HepG2 (cell line): ENCODE measurements around the gene SPRN. TPM values are rescaled to one million over a fixed set of nuclear protein-coding genes. Genes with fewer than 3 reads are reported as not detected.
A peak's percentile ranks its signal among the peaks of the same experiment; 100 is the strongest.

Experiments used
- ATAC-seq: fragments of 200-7000 bp; cut with Tn5 transposase; 3 replicates; pipeline ENCODE4 v1.9.1; 2020; ENCODE audit warnings: mild to moderate bottlenecking, moderate library complexity
- BruUV-seq: library from RNA; stranded (reverse); fragments of 400-500 nt; replicated peaks from 2 replicates; lab custom pipeline; 2021; lab: Mats Ljungman, UMichigan
- CTCF ChIA-PET: fragments of 300-600 bp; formaldehyde crosslinking; extraction: SDS; loops from one replicate; lab custom pipeline; 2021; ENCODE audit warnings: low total read pairs, inconsistent platforms, low intra/inter-chr PET ratio; lab: Yijun Ruan, JAX
- POLR2A ChIA-PET: fragments of 350-600 bp; sonication (Branson Sonifier 250); formaldehyde crosslinking; loops from one replicate; lab custom pipeline; 2020; ENCODE audit warnings: antibody characterized with exemption, inconsistent platforms; lab: Yijun Ruan, JAX
- DNase-seq: peaks from one replicate; pipeline ENCODE4 v3.0.0-alpha.2; 2015; ENCODE audit warnings: low spot score
- FAIRE-seq: peaks from 3 replicates; lab custom pipeline; 2011; peaks lifted over from hg19 to GRCh38; lab: Jason Lieb, UNC
- H2AFZ ChIP-seq: one replicate; pipeline ENCODE4 v1.6.1; 2011; ENCODE audit warnings: low read length, inconsistent platforms
- H3K27ac ChIP-seq: fragments of 300-600 bp; 3 replicates; pipeline ENCODE4 v1.8.0; 2011; ENCODE audit warnings: mixed run types, mild to moderate bottlenecking, mixed read lengths, low read length, inconsistent platforms; ENCODE audit not compliant: insufficient read depth; ENCODE audit errors: extremely low read length
- H3K27me3 ChIP-seq, 2 experiments: fragments of 200-600 bp in 1 of 2; 2 replicates in 1 of 2; 3 replicates in 1 of 2; pipeline versions ENCODE4 v1.6.0 to v1.8.0; 2011; ENCODE audit warnings: low read length in 2 of 2, mild to moderate bottlenecking in 2 of 2, moderate library complexity in 2 of 2, inconsistent platforms in 1 of 2; ENCODE audit not compliant: insufficient read depth in 2 of 2, control insufficient read depth in 1 of 2
- H3K36me3 ChIP-seq, 2 experiments: fragments of 200-600 bp in 1 of 2; replicated peaks in 1 of 2; 2 replicates in 1 of 2; 3 replicates in 1 of 2; pipeline versions ENCODE4 v1.5.1 to v1.8.0; 2011; ENCODE audit warnings: low read length in 2 of 2, inconsistent platforms in 1 of 2; ENCODE audit not compliant: insufficient read depth in 2 of 2, control insufficient read depth in 1 of 2
- H3K4me1 ChIP-seq: 2 replicates; pipeline ENCODE4 v1.5.1; 2012; ENCODE audit warnings: low read length, inconsistent platforms; ENCODE audit not compliant: insufficient read depth
- H3K4me2 ChIP-seq: 2 replicates; pipeline ENCODE4 v1.6.0; 2011; ENCODE audit warnings: low read depth, low read length, inconsistent platforms
- H3K4me3 ChIP-seq, 3 experiments: fragments of 200-600 bp in 1 of 3; sonication (generic), shearing (Covaris generic) in 1 of 3; replicated peaks in 1 of 3; 2 replicates each; pipeline ENCODE4 v1.5.1; 2011 to 2016; ENCODE audit warnings: low read length in 3 of 3, inconsistent platforms in 2 of 3, low read depth in 2 of 3, mild to moderate bottlenecking in 2 of 3, control low read depth in 1 of 3, mixed read lengths in 1 of 3; ENCODE audit not compliant: insufficient read depth in 1 of 3
- H3K79me2 ChIP-seq: one replicate; pipeline ENCODE4 v1.6.1; 2011; ENCODE audit warnings: low read length, inconsistent platforms; ENCODE audit not compliant: insufficient read depth
- H3K9ac ChIP-seq: 2 replicates; pipeline ENCODE4 v1.6.0; 2011; ENCODE audit warnings: mild to moderate bottlenecking, low read depth, low read length, inconsistent platforms; ENCODE audit not compliant: insufficient read depth
- H3K9me3 ChIP-seq: 2 replicates; pipeline ENCODE4 v1.5.1; 2012; ENCODE audit warnings: mild to moderate bottlenecking, low read length
- H4K20me1 ChIP-seq: 2 replicates; pipeline ENCODE4 v1.6.0; 2011; ENCODE audit warnings: inconsistent platforms, mild to moderate bottlenecking, low read length, moderate library complexity; ENCODE audit not compliant: insufficient read depth
- AGO1 ChIP-seq: fragments of 200-400 bp; formaldehyde crosslinking; IDR thresholded peaks from 2 replicates; pipeline ENCODE4 v1.6.1; 2017; ENCODE audit warnings: mild to moderate bottlenecking, low read depth, low read length, moderate library complexity; ENCODE audit not compliant: poor library complexity, severe bottlenecking
- ARNT ChIP-seq: fragments of 450-650 bp; IDR thresholded peaks from 2 replicates; pipeline ENCODE4 v1.6.1; 2017
- NFE2L1 ChIP-seq: sonication (generic); formaldehyde crosslinking; IDR thresholded peaks from 2 replicates; pipeline ENCODE4 v1.4.0; 2020; ENCODE audit warnings: missing genetic modification reagents, mild to moderate bottlenecking, borderline replicate concordance
- RCOR2 ChIP-seq: IDR thresholded peaks from 2 replicates; pipeline ENCODE4 v1.6.1; 2016; ENCODE audit warnings: missing biosample characterization, missing genetic modification reagents
- SNRNP70 ChIP-seq: fragments of 200-400 bp; formaldehyde crosslinking; IDR thresholded peaks from 2 replicates; pipeline ENCODE4 v1.6.1; 2017; ENCODE audit warnings: mild to moderate bottlenecking, low read depth, low read length, moderate library complexity
- STAT5B ChIP-seq: sonication (generic); formaldehyde crosslinking; IDR thresholded peaks from 2 replicates; pipeline ENCODE4 v1.4.0; 2020; ENCODE audit warnings: missing genetic modification reagents
- TOPORS ChIP-seq: sonication (generic); formaldehyde crosslinking; IDR thresholded peaks from 2 replicates; pipeline ENCODE4 v1.8.0; 2023; ENCODE audit warnings: mild to moderate bottlenecking, missing genetic modification reagents
- ZBTB20 ChIP-seq: sonication (generic); formaldehyde crosslinking; IDR thresholded peaks from 2 replicates; pipeline ENCODE4 v1.8.1; 2023; ENCODE audit warnings: missing genetic modification reagents, low read depth, mild to moderate bottlenecking, borderline replicate concordance
- ZNF24 ChIP-seq: fragments of 450-650 bp; IDR thresholded peaks from 2 replicates; pipeline ENCODE4 v1.6.1; 2017; ENCODE audit warnings: antibody characterized with exemption, mild to moderate bottlenecking
- ZNF781 ChIP-seq: sonication (generic); formaldehyde crosslinking; IDR thresholded peaks from 2 replicates; pipeline ENCODE4 v1.5.1; 2020; ENCODE audit warnings: borderline replicate concordance, mild to moderate bottlenecking, missing genetic modification reagents; ENCODE audit errors: not compliant biosample characterization
- WGBS: methylation state at CpG from one replicate; pipeline ENCODE4 v1.1.6; 2017; ENCODE audit warnings: low lambda C conversion rate; 5-methylcytosine and 5-hydroxymethylcytosine counted together
- in situ Hi-C: cut with HindIII; loops from 2 replicates; pipeline ENCODE4 v1.10.0; 2017; ENCODE audit warnings: low pct_unique_long_range_greater_than_20kb; ENCODE audit not compliant: extremely low pct_ligation_motif_present
- intact Hi-C: fragments of 100-400 bp; cut with micrococcal nuclease; formaldehyde crosslinking; loops from one replicate; pipeline ENCODE4 v1.10.0; 2022; ENCODE audit not compliant: unreplicated experiment
- polyA plus RNA-seq, 8 experiments: library from polyadenylated mRNA; depleted of rRNA in 3 of 8; stranded (reverse) in 7 of 8; unstranded in 1 of 8; fragments of >200 nt; fragmentation: Illumina TruSeq in 4 of 8; extraction: Trizol in 4 of 8; gene quantifications; 2 replicates each; pipeline versions ENCODE4 v1.2.1 to v1.2.3, GENCODE V29; 2011 to 2016; ENCODE audit warnings: low read depth in 4 of 8, missing spikeins in 1 of 8, mixed read lengths in 1 of 8; ENCODE audit not compliant: insufficient read depth in 1 of 8
- total RNA-seq, 5 experiments: library from RNA; depleted of rRNA; stranded (reverse); fragments of >200 nt; fragmentation: Illumina TruSeq; extraction: Trizol; gene quantifications; 2 replicates each; pipeline ENCODE4 v1.2.3, GENCODE V29; 2016; ENCODE audit warnings: low read depth in 1 of 5
- TF ChIP-seq, protein P1 (sequence below): sonication (generic); formaldehyde crosslinking; IDR thresholded peaks from 2 replicates; pipeline ENCODE4 v1.5.0; 2020; ENCODE audit warnings: mild to moderate bottlenecking, missing genetic modification reagents
- TF ChIP-seq, protein P2 (sequence below): sonication (generic); formaldehyde crosslinking; IDR thresholded peaks from 2 replicates; pipeline ENCODE4 v1.8.1; 2023; ENCODE audit warnings: mild to moderate bottlenecking, missing genetic modification reagents

The SPRN gene
- total and polyA plus RNA-seq, 2 of the 13 experiments (the other 11 are each of a cell fraction or from before 2014, with no cell fraction given): not detected

DNA sequence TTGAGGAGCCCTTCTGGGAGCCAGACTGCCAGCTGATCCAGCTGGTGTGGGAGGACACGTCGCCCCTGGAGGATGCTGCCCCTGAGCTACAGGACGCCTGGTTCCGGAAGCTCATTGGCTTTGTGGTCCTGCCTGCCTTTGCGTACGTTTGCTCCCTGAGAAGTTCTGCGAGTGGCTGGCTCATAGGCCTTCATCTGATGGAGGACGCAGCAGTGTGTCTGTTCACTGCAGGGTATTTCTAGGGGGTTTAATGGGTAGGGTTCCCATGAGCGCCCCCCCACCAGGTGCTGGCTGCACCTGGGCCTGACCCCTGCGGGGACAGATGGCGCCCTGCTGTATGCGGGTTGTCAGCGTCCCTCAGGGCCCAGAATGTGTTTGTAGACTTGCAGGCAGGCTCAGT lies 40.4 kb downstream of the SPRN start:
- Histone ChIP-seq H3K4me2 (no peak overlapping the region), H3K79me2 (no peaks in the 10 kb centered on the region), H3K9me3 (no peaks in the 10 kb centered on the region), H3K4me3 (no peak overlapping the region), H3K27ac (no peak overlapping the region), H4K20me1 (no peaks in the 10 kb centered on the region), H3K36me3 (no peaks in the 10 kb centered on the region), H3K27me3 (no peaks in the 10 kb centered on the region; a peak in 1 of 5 replicates), H3K4me1 (peaks cover 7% of the 10 kb centered on the region), H2AFZ (no peak overlapping the region), H3K9ac (no peak overlapping the region)
- ChIA-PET CTCF (no interaction called here), POLR2A (interaction anchor here (1.0 to 1.3 kb wide), 2 partner anchors 10 to 27 kb away, joined by 3 to 4 read pairs; partner anchors contain the start of gene MTG1)
- TF ChIP-seq ARNT: no peak
- TF ChIP-seq NFE2L1 (CRISPR knock-in tag): no peak
- ATAC-seq (no peak), FAIRE-seq (no peak), DNase-seq (no peak)
- no TSS peak for BruUV-seq
- intact Hi-C loops: no loop called here
- 64% methylated on average over 12 of the region's 13 CpGs for WGBS
- in situ Hi-C loops: no loop called here

DNA sequence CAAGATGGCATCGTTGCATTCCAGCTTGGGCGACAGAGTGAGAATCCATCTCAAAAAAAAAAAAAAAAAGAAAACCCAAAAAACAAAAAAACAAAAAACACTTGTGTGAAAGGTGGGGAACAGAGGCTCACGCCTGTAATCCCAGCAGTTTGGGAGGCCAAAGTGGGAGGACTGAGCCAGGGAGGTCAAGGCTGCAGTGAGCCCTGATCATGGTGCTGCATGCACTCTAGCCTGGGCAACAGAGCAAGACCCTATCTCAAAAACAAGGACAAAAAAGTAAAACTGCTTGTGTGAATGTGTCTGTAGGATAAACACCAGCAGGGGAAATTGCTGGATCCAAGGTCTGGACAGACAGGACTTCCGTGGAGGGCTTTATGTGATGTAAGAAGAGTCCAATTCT lies 40.9 kb downstream of the SPRN start:
- 87% methylated on average over 4 of the region's 4 CpGs for WGBS
- intact Hi-C loops (no loop called here), in situ Hi-C loops (no loop called here)
- ChIA-PET POLR2A (interaction anchor here (1.0 to 1.3 kb wide), 2 partner anchors 10 to 26 kb away, joined by 3 to 4 read pairs; partner anchors contain the start of gene MTG1), CTCF (no interaction called here)
- Histone ChIP-seq H3K27ac (no peak overlapping the region), H3K36me3 (no peaks in the 10 kb centered on the region), H4K20me1 (no peaks in the 10 kb centered on the region), H3K4me2 (no peak overlapping the region), H3K4me3 (no peak overlapping the region), H3K9ac (no peak overlapping the region), H3K79me2 (no peaks in the 10 kb centered on the region), H3K9me3 (no peaks in the 10 kb centered on the region), H3K27me3 (no peaks in the 10 kb centered on the region; a peak in 1 of 5 replicates), H2AFZ (no peak overlapping the region), H3K4me1 (peaks cover 7% of the 10 kb centered on the region)
- ATAC-seq: no peak
- no peak for FAIRE-seq
- BruUV-seq: no TSS peak
- no peak for DNase-seq
- TF ChIP-seq AGO1: no peak
- TF ChIP-seq RCOR2 (CRISPR knock-in tag): no peak
- TF ChIP-seq, protein P1, sequence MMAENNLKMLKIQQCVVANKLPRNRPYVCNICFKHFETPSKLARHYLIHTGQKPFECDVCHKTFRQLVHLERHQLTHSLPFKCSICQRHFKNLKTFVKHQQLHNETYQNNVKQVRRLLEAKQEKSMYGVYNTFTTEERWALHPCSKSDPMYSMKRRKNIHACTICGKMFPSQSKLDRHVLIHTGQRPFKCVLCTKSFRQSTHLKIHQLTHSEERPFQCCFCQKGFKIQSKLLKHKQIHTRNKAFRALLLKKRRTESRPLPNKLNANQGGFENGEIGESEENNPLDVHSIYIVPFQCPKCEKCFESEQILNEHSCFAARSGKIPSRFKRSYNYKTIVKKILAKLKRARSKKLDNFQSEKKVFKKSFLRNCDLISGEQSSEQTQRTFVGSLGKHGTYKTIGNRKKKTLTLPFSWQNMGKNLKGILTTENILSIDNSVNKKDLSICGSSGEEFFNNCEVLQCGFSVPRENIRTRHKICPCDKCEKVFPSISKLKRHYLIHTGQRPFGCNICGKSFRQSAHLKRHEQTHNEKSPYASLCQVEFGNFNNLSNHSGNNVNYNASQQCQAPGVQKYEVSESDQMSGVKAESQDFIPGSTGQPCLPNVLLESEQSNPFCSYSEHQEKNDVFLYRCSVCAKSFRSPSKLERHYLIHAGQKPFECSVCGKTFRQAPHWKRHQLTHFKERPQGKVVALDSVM (CRISPR knock-in tag): 0 out of 2 replicates have a peak, but pooled peaks have one; percentile 19
- TF ChIP-seq ZBTB20 (CRISPR knock-in tag): no peak
- no peak for TF ChIP-seq TOPORS (CRISPR knock-in tag)
- no peak for TF ChIP-seq ZNF24
- TF ChIP-seq ZNF781 (CRISPR knock-in tag): no peak
- TF ChIP-seq STAT5B: no peak
- TF ChIP-seq, protein P2, sequence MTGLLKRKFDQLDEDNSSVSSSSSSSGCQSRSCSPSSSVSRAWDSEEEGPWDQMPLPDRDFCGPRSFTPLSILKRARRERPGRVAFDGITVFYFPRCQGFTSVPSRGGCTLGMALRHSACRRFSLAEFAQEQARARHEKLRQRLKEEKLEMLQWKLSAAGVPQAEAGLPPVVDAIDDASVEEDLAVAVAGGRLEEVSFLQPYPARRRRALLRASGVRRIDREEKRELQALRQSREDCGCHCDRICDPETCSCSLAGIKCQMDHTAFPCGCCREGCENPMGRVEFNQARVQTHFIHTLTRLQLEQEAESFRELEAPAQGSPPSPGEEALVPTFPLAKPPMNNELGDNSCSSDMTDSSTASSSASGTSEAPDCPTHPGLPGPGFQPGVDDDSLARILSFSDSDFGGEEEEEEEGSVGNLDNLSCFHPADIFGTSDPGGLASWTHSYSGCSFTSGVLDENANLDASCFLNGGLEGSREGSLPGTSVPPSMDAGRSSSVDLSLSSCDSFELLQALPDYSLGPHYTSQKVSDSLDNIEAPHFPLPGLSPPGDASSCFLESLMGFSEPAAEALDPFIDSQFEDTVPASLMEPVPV (CRISPR knock-in tag): no peak
- TF ChIP-seq SNRNP70: no peak
